Measurements from ENCODE around the gene PDZD4.

GRCh38 chrX:153832728-153833127, 2.4 kb upstream of the PDZD4 start:
- TF ChIP-seq POLR2A (IDR thresholded peaks at IDR 0.05; ENCODE audit: low read length): no peak
- TF ChIP-seq GATA1 (IDR thresholded peaks at IDR 0.05; ENCODE audit: low read depth, low read length): no peak

Data from erythroblast (primary cell).